MM.1S (cell line): ENCODE results near the gene ACSL6.

Experiments
- DNase-seq: peaks from one replicate; pipeline ENCODE4 v3.0.0-alpha.2; 2015
- H2AFZ ChIP-seq: fragments of 300-600 bp; sonication (generic); 2 replicates; pipeline ENCODE4 v1.6.0; 2016; ENCODE audit warnings: antibody characterized with exemption, low read length
- H3F3A ChIP-seq: fragments of 300-600 bp; sonication (generic); 2 replicates; pipeline ENCODE4 v1.6.1; 2016; ENCODE audit warnings: mild to moderate bottlenecking, antibody characterized with exemption, low read length, moderate library complexity, mixed read lengths; ENCODE audit not compliant: insufficient read depth
- H3K27ac ChIP-seq: fragments of 300-600 bp; sonication (generic); 2 replicates; pipeline ENCODE4 v1.5.1; 2016; ENCODE audit warnings: mild to moderate bottlenecking, low read length
- H3K27me3 ChIP-seq: fragments of 300-600 bp; sonication (generic); replicated peaks from 2 replicates; pipeline ENCODE4 v1.6.0; 2016; ENCODE audit warnings: low read length; ENCODE audit not compliant: insufficient read depth
- H3K36me3 ChIP-seq: fragments of 300-600 bp; sonication (generic); replicated peaks from 2 replicates; pipeline ENCODE4 v1.6.1; 2016; ENCODE audit warnings: mild to moderate bottlenecking, low read length, mixed read lengths; ENCODE audit not compliant: insufficient read depth
- H3K4me1 ChIP-seq: fragments of 300-600 bp; sonication (generic); 2 replicates; pipeline ENCODE4 v1.6.1; 2016; ENCODE audit warnings: low read length, mixed read lengths
- H3K4me2 ChIP-seq: fragments of 300-600 bp; sonication (generic); 2 replicates; pipeline ENCODE4 v1.6.0; 2016; ENCODE audit warnings: low read depth, low read length
- H3K4me3 ChIP-seq: fragments of 300-600 bp; sonication (generic); 2 replicates; pipeline ENCODE4 v1.5.1; 2016; ENCODE audit warnings: low read length, mixed read lengths
- H3K79me2 ChIP-seq: fragments of 300-600 bp; sonication (generic); 2 replicates; pipeline ENCODE4 v1.6.1; 2016; ENCODE audit warnings: mixed run types, low read length, mixed read lengths
- H3K9ac ChIP-seq: fragments of 300-600 bp; sonication (generic); 2 replicates; pipeline ENCODE4 v1.6.1; 2016; ENCODE audit warnings: low read length, mixed read lengths
- H3K9me2 ChIP-seq: fragments of 300-600 bp; sonication (generic); replicated peaks from 2 replicates; pipeline ENCODE4 v1.6.1; 2016; ENCODE audit warnings: mild to moderate bottlenecking, low read length, mixed read lengths; ENCODE audit not compliant: insufficient read depth
- H3K9me3 ChIP-seq: fragments of 300-600 bp; sonication (generic); replicated peaks from 2 replicates; pipeline ENCODE4 v1.6.1; 2016; ENCODE audit warnings: mild to moderate bottlenecking, low read length, mixed read lengths; ENCODE audit not compliant: insufficient read depth
- H4K20me1 ChIP-seq: fragments of 300-600 bp; sonication (generic); 2 replicates; pipeline ENCODE4 v1.6.1; 2016; ENCODE audit warnings: mild to moderate bottlenecking, low read length, moderate library complexity, mixed read lengths; ENCODE audit not compliant: insufficient read depth
- EZH2 ChIP-seq: fragments of 300-600 bp; sonication (generic); optimal IDR thresholded peaks from 2 replicates; pipeline ENCODE3; 2017; ENCODE audit warnings: low read depth, mild to moderate bottlenecking, antibody characterized with exemption, low read length, mixed read lengths
- EZH2phosphoT487 ChIP-seq: fragments of 300-600 bp; sonication (generic); IDR thresholded peaks from 2 replicates; pipeline ENCODE4 v1.6.1; 2018; ENCODE audit warnings: antibody characterized with exemption, low read length
- TF ChIP-seq, protein P1 (sequence below): fragments of 300-600 bp; sonication (generic); IDR thresholded peaks from 2 replicates; pipeline ENCODE4 v1.5.1; 2016; ENCODE audit warnings: antibody characterized with exemption, low read length, mixed read lengths

Gene ACSL6

DNA sequence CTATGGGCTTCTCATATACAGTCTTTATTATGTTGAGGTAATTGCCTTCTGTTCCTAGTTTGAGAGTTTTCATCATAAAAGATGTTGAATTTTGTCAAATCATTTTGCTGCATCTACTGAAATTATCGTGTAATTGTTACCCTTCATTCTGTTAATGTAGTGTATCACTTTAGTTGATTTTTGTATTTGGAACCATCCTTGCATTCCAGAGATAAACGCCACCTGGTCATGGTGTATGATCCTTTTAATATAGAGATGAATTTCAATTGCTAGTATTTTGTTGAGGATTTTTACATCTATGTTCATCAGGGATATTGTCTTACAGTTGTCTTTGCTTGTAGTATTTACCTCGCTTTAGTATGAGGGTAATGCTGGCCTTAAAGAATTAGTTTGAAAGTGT lies 85.3 kb downstream of the ACSL6 start:
- H3K4me1 ChIP-seq, result no peaks in the 10 kb centered on the region

DNA sequence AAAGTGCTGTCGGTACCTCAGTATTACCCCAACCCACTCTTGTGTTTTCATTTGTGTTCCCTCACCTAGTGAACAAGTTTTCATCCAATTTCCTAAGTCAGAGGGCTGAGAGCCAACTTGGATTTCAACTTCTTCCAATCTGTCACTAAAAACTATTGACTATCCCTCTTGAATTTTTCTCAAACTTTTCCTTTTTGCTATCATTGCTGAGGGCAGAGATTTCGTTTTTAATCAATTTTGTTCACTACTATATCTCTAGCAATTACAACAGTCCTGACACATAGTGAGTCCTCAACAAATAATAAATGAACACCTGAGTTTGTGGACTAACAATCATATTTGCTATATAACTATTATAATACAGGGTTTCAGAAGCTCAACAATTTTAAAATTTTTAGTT lies 95.0 kb downstream of the ACSL6 start:
- Histone ChIP-seq H3K9me3 (no peaks in the 10 kb centered on the region), H3K27ac (no peak overlapping the region), H4K20me1 (no peaks in the 10 kb centered on the region), H3K4me3 (no peak overlapping the region), H3K4me2 (no peak overlapping the region), H3K9me2 (no peaks in the 10 kb centered on the region), H2AFZ (no peak overlapping the region), H3K79me2 (no peaks in the 10 kb centered on the region), H3F3A (no peaks in the 10 kb centered on the region), H3K4me1 (no peaks in the 10 kb centered on the region), H3K36me3 (no peaks in the 10 kb centered on the region), H3K27me3 (no peaks in the 10 kb centered on the region), H3K9ac (no peak overlapping the region)
- no peak for TF ChIP-seq EZH2
- TF ChIP-seq, protein P1, sequence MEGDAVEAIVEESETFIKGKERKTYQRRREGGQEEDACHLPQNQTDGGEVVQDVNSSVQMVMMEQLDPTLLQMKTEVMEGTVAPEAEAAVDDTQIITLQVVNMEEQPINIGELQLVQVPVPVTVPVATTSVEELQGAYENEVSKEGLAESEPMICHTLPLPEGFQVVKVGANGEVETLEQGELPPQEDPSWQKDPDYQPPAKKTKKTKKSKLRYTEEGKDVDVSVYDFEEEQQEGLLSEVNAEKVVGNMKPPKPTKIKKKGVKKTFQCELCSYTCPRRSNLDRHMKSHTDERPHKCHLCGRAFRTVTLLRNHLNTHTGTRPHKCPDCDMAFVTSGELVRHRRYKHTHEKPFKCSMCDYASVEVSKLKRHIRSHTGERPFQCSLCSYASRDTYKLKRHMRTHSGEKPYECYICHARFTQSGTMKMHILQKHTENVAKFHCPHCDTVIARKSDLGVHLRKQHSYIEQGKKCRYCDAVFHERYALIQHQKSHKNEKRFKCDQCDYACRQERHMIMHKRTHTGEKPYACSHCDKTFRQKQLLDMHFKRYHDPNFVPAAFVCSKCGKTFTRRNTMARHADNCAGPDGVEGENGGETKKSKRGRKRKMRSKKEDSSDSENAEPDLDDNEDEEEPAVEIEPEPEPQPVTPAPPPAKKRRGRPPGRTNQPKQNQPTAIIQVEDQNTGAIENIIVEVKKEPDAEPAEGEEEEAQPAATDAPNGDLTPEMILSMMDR, result no peak
- no peak for TF ChIP-seq EZH2phosphoT487
- no peak for DNase-seq

More for the DNA sequence above, 85.3 kb downstream of the ACSL6 start:
- H2AFZ ChIP-seq, result no peak overlapping the region
- H3K27me3 ChIP-seq, result no peaks in the 10 kb centered on the region
- H4K20me1 ChIP-seq, result no peaks in the 10 kb centered on the region
- H3K9ac ChIP-seq, result no peak overlapping the region
- DNase-seq, result no peak
- no peaks in the 10 kb centered on the region for H3F3A ChIP-seq
- no peak for TF ChIP-seq EZH2phosphoT487
- TF ChIP-seq, protein P1, result no peak
- no peak for TF ChIP-seq EZH2
- H3K4me3 ChIP-seq, result no peak overlapping the region
- no peaks in the 10 kb centered on the region for H3K9me3 ChIP-seq
- no peaks in the 10 kb centered on the region for H3K79me2 ChIP-seq
- no peak overlapping the region for H3K4me2 ChIP-seq
- H3K9me2 ChIP-seq, result no peaks in the 10 kb centered on the region
- H3K36me3 ChIP-seq, result no peaks in the 10 kb centered on the region
- H3K27ac ChIP-seq, result no peak overlapping the region

DNA sequence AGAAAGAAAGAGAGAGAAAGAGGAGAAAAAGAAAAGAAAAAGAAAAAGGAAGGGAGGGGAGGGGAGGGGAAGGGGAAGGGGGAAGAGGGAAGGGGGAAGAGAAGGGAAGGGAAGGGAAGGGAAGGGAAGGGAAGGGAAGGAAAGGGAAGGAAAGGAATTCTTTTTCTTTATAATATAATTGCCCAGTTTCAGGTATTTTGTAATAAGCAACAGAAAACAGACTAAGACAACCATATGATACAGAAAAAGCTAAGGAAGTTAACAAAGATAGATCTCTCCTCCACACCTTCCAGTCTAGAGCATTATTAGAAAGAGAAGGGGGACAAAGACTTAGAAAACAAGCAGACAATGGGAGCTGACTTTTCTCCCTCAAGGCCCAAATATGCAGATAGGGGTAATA lies 97.0 kb downstream of the ACSL6 start:
- no peaks in the 10 kb centered on the region for H3K4me1 ChIP-seq
- H3K9me2 ChIP-seq, result no peaks in the 10 kb centered on the region
- no peak overlapping the region for H3K27ac ChIP-seq
- no peak for DNase-seq
- no peak overlapping the region for H2AFZ ChIP-seq
- no peak for TF ChIP-seq EZH2phosphoT487
- TF ChIP-seq, protein P1, result no peak
- TF ChIP-seq EZH2, result no peak
- H3K27me3 ChIP-seq, result no peaks in the 10 kb centered on the region
- H3K4me3 ChIP-seq, result no peak overlapping the region
- H4K20me1 ChIP-seq, result no peaks in the 10 kb centered on the region
- H3K4me2 ChIP-seq, result no peak overlapping the region
- no peaks in the 10 kb centered on the region for H3K9me3 ChIP-seq
- H3K36me3 ChIP-seq, result no peaks in the 10 kb centered on the region
- no peaks in the 10 kb centered on the region for H3F3A ChIP-seq
- no peak overlapping the region for H3K9ac ChIP-seq
- H3K79me2 ChIP-seq, result no peaks in the 10 kb centered on the region

DNA sequence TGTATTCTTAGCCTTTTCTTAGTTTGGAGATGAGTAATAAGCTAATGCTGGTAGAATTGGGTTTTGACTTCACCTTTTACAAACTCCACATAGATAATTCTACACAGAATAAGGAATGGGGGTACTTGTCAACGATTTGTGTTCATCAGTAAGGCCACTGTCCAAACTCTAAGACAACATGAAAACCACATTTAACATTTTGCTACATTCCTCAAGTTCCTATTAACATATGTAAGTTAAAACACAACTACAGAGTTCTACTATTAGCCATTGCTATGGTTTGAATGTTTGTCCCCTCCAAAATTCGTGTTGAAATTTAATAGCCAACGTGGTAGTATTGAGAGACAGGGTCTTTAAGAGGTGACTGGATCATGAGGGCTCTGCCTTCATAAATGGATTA lies 97.9 kb downstream of the ACSL6 start:
- Histone ChIP-seq H3K27ac (no peak overlapping the region), H3K4me1 (no peaks in the 10 kb centered on the region), H3F3A (no peaks in the 10 kb centered on the region), H4K20me1 (no peaks in the 10 kb centered on the region), H3K9ac (no peak overlapping the region), H3K4me3 (no peak overlapping the region), H3K9me2 (no peaks in the 10 kb centered on the region), H3K27me3 (no peaks in the 10 kb centered on the region), H2AFZ (no peak overlapping the region), H3K36me3 (no peaks in the 10 kb centered on the region), H3K9me3 (no peaks in the 10 kb centered on the region), H3K4me2 (no peak overlapping the region), H3K79me2 (no peaks in the 10 kb centered on the region)
- DNase-seq, result no peak
- no peak for TF ChIP-seq EZH2
- TF ChIP-seq EZH2phosphoT487, result no peak
- TF ChIP-seq, protein P1, result no peak
